ENCODE measurements around the gene MED22.

MED22 gene

DNA sequence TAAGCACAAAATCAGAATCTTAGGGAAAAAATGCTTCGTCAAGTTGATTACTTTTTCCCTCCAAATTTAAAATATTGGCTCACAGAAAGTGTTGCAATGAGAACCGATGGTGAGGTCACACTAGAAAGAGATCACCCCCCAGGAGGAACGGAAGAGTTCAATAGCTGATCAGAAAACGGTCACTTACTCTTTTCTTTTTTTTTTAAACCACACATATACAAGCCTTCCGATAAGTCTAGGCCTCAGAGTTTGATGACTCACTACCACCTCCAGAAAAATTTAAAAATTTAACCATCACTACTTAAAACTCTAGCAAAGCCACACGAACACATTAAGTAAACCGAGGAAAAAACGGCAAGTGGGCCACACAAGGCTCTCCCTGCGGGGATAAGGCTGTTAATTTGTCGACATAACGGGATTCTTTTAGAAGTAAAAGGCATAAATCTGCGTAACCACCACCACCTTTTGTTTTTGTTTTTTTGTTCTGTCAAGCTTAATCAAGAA, 26.7 kb upstream of the MED22 start:
- WGBS, 2 donors (ENCODE audit: extremely low coverage in 2 of 2, insufficient read length in 2 of 2, insufficient replicate concordance in 1 of 2), result no CpG with 5 or more reads among the region's 12 CpGs
- no peak overlapping the region for H3K18ac ChIP-seq (ENCODE audit: low read length)
- DNase-seq (ENCODE audit: low spot score), result no peak
- no peak overlapping the region for H3K9ac ChIP-seq (ENCODE audit: low read depth, low read length, poor library complexity)
- H2AK5ac ChIP-seq (ENCODE audit: low read depth, low read length), result no peak overlapping the region
- H3K4me3 ChIP-seq (ENCODE audit: low read length in 2 of 2), result peak overlapping the region; percentile 90 to 99
- H3K27me3 ChIP-seq (ENCODE audit: control insufficient read depth in 3 of 3, insufficient read depth in 3 of 3, low read depth in 1 of 3, low read length in 3 of 3), result peaks cover 0 to 1% (median 0%) of the 10 kb centered on the region in 3 experiments
- H3K4ac ChIP-seq (ENCODE audit: low read length), result no peak overlapping the region
- H3K9me3 ChIP-seq (replicated peaks in 1 of 2; ENCODE audit: control insufficient read depth in 2 of 2, insufficient read depth in 1 of 2, low read depth in 1 of 2, low read length in 2 of 2), result peaks cover 0 to 10% of the 10 kb centered on the region in 2 donors
- peaks cover 22% of the 10 kb centered on the region for H3K79me1 ChIP-seq (ENCODE audit: low read depth, low read length)
- no peak overlapping the region for H2AFZ ChIP-seq (ENCODE audit: low read length)
- no peak overlapping the region for H3K23ac ChIP-seq (ENCODE audit: low read depth, low read length, poor library complexity)
- H3K14ac ChIP-seq (ENCODE audit: low read length), result no peak overlapping the region
- H3K4me2 ChIP-seq (ENCODE audit: insufficient read depth, low read length, poor library complexity, severe bottlenecking), result peak overlapping the region; percentile 48
- H3K36me3 ChIP-seq (replicated peaks in 1 of 2; ENCODE audit: control insufficient read depth in 2 of 2, insufficient read depth in 2 of 2, low read length in 2 of 2), result peaks cover 15 to 45% of the 10 kb centered on the region in 2 donors
- H2BK5ac ChIP-seq (ENCODE audit: low read length), result no peak overlapping the region
- no peak overlapping the region for H3K27ac ChIP-seq (replicated peaks; ENCODE audit: low read length)
- no peak overlapping the region for H4K8ac ChIP-seq (ENCODE audit: low read depth, low read length)
- H4K91ac ChIP-seq (ENCODE audit: low read depth, low read length, poor library complexity), result no peak overlapping the region
- no peak overlapping the region for H2BK15ac ChIP-seq (ENCODE audit: low read length)
- H3K4me1 ChIP-seq (ENCODE audit: control insufficient read depth in 2 of 2, insufficient read depth in 1 of 2, low read depth in 1 of 2, low read length in 2 of 2), result peaks cover 2 to 7% of the 10 kb centered on the region in 2 donors
- no peak overlapping the region for H2BK120ac ChIP-seq (ENCODE audit: low read depth, low read length)
- no peak overlapping the region for H2BK12ac ChIP-seq (ENCODE audit: low read length)

DNA sequence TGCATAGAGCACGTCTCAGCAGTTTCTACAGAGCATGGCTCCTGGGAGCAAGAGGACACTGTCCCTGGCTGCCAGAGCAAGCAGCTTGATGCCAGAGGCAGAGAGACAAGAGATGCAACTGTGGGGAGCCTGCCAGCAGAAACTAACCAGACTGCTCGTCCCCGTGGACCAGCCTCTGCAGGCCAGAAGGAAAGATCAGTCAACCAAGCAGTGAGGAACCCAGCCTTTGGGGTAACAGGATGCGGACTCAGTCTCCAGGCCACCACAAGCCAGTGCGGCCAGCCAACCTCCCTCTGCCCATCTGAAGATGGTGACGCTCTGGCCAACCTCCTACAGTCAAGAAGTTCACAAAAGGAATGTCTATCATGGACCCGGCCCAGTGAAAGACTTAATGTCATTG, 24.2 kb upstream of the MED22 start:
- WGBS, 2 donors (ENCODE audit: extremely low coverage in 2 of 2, insufficient read length in 2 of 2, insufficient replicate concordance in 1 of 2), result no CpG with 5 or more reads among the region's 7 CpGs
- H3K36me3 ChIP-seq (replicated peaks in 1 of 2; ENCODE audit: control insufficient read depth in 2 of 2, insufficient read depth in 2 of 2, low read length in 2 of 2), result peaks cover 25 to 68% of the 10 kb centered on the region in 2 donors
- no peak overlapping the region for H3K27ac ChIP-seq (replicated peaks; ENCODE audit: low read length)

DNA sequence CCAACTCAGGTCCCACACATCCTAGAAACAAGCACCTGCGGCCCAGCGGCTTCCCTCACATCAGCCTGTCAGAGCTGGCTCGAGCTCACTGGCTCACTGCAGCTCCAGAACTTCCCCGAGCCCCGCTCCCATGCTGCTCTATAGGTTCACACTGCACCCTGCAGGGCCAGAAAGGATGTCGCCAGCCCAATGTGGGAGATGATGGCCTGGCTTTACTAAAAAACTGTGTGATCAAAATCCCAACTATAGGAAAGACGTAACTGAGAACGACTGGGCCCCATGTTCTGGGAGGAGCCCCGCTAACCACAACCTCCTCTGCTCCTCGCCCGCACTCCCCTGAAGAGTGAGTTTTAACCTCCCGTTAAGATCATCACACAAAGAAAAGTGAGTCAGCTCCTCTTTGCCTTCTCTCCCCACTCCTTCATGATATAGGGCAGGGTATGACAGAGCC, 23.4 kb upstream of the MED22 start:
- peaks cover 38% of the 10 kb centered on the region for H3K79me1 ChIP-seq (ENCODE audit: low read depth, low read length)
- no peak for DNase-seq (ENCODE audit: low spot score)
- peaks cover 0 to 1% (median 0%) of the 10 kb centered on the region in 3 experiments for H3K27me3 ChIP-seq (ENCODE audit: control insufficient read depth in 3 of 3, insufficient read depth in 3 of 3, low read depth in 1 of 3, low read length in 3 of 3)
- no peak overlapping the region for H3K4ac ChIP-seq (ENCODE audit: low read length)
- no peak overlapping the region for H2AFZ ChIP-seq (ENCODE audit: low read length)
- H3K23ac ChIP-seq (ENCODE audit: low read depth, low read length, poor library complexity), result peak overlapping the region; percentile 8
- no peak overlapping the region for H2BK120ac ChIP-seq (ENCODE audit: low read depth, low read length)
- H3K9me3 ChIP-seq (replicated peaks in 1 of 2; ENCODE audit: control insufficient read depth in 2 of 2, insufficient read depth in 1 of 2, low read depth in 1 of 2, low read length in 2 of 2), result no peaks in the 10 kb centered on the region
- H2BK12ac ChIP-seq (ENCODE audit: low read length), result no peak overlapping the region
- H3K18ac ChIP-seq (ENCODE audit: low read length), result no peak overlapping the region
- H2BK5ac ChIP-seq (ENCODE audit: low read length), result no peak overlapping the region
- H2BK15ac ChIP-seq (ENCODE audit: low read length), result no peak overlapping the region
- no peak overlapping the region for H2AK5ac ChIP-seq (ENCODE audit: low read depth, low read length)
- no peak overlapping the region for H3K14ac ChIP-seq (ENCODE audit: low read length)
- no peak overlapping the region for H3K9ac ChIP-seq (ENCODE audit: low read depth, low read length, poor library complexity)
- H3K36me3 ChIP-seq (replicated peaks in 1 of 2; ENCODE audit: control insufficient read depth in 2 of 2, insufficient read depth in 2 of 2, low read length in 2 of 2), result peaks cover 33 to 77% of the 10 kb centered on the region in 2 donors
- peaks cover 0 to 5% of the 10 kb centered on the region in 2 donors for H3K4me1 ChIP-seq (ENCODE audit: control insufficient read depth in 2 of 2, insufficient read depth in 1 of 2, low read depth in 1 of 2, low read length in 2 of 2)
- no peak overlapping the region for H3K4me3 ChIP-seq (ENCODE audit: low read length in 2 of 2)
- no peak overlapping the region for H4K91ac ChIP-seq (ENCODE audit: low read depth, low read length, poor library complexity)
- H3K4me2 ChIP-seq (ENCODE audit: insufficient read depth, low read length, poor library complexity, severe bottlenecking), result no peak overlapping the region
- H3K27ac ChIP-seq (replicated peaks; ENCODE audit: low read length), result no peak overlapping the region
- no CpG with 5 or more reads among the region's 12 CpGs for WGBS, 2 donors (ENCODE audit: extremely low coverage in 2 of 2, insufficient read length in 2 of 2, insufficient replicate concordance in 1 of 2)
- no peak overlapping the region for H4K8ac ChIP-seq (ENCODE audit: low read depth, low read length)

More for the DNA sequence above, 24.2 kb upstream of the MED22 start:
- Histone ChIP-seq H3K4ac (ENCODE audit: low read length) (no peak overlapping the region), H3K9me3 (replicated peaks in 1 of 2; ENCODE audit: control insufficient read depth in 2 of 2, insufficient read depth in 1 of 2, low read depth in 1 of 2, low read length in 2 of 2) (no peaks in the 10 kb centered on the region), H2BK120ac (ENCODE audit: low read depth, low read length) (no peak overlapping the region), H3K23ac (ENCODE audit: low read depth, low read length, poor library complexity) (no peak overlapping the region), H4K8ac (ENCODE audit: low read depth, low read length) (no peak overlapping the region), H3K4me3 (ENCODE audit: low read length in 2 of 2) (no peak overlapping the region), H3K9ac (ENCODE audit: low read depth, low read length, poor library complexity) (no peak overlapping the region), H3K27me3 (ENCODE audit: control insufficient read depth in 3 of 3, insufficient read depth in 3 of 3, low read depth in 1 of 3, low read length in 3 of 3) (peaks cover 0 to 1% (median 0%) of the 10 kb centered on the region in 3 experiments), H2BK15ac (ENCODE audit: low read length) (no peak overlapping the region), H3K18ac (ENCODE audit: low read length) (no peak overlapping the region), H3K4me1 (ENCODE audit: control insufficient read depth in 2 of 2, insufficient read depth in 1 of 2, low read depth in 1 of 2, low read length in 2 of 2) (peaks cover 0 to 5% of the 10 kb centered on the region in 2 donors), H2AFZ (ENCODE audit: low read length) (no peak overlapping the region), H2BK5ac (ENCODE audit: low read length) (no peak overlapping the region), H2BK12ac (ENCODE audit: low read length) (no peak overlapping the region), H2AK5ac (ENCODE audit: low read depth, low read length) (no peak overlapping the region), H3K4me2 (ENCODE audit: insufficient read depth, low read length, poor library complexity, severe bottlenecking) (no peak overlapping the region), H4K91ac (ENCODE audit: low read depth, low read length, poor library complexity) (no peak overlapping the region), H3K79me1 (ENCODE audit: low read depth, low read length) (peaks cover 35% of the 10 kb centered on the region), H3K14ac (ENCODE audit: low read length) (no peak overlapping the region)
- DNase-seq (ENCODE audit: low spot score), result no peak

DNA sequence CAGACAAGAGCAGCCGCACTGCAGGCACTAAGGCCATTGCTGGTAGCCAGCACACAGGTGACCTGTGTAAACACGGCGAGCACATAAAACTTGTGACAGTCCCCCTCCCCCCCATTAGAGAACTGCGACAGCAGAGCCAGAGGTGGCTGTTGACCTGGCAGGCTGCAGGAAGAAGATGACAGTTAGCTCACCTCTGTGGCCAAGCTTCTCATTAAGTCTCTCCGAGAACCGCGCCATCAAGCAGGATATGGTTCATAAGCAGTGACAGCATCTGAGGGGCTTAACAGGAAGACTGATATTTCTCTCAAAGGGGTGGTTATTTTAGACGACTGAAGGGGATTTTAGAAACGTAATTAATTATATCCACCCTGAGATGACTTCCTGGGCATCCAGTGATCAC, 22.8 kb upstream of the MED22 start:
- Histone ChIP-seq H3K9ac (ENCODE audit: low read depth, low read length, poor library complexity) (peak overlapping the region; percentile 24), H3K27ac (replicated peaks; ENCODE audit: low read length) (no peak overlapping the region), H2AFZ (ENCODE audit: low read length) (no peak overlapping the region), H3K79me1 (ENCODE audit: low read depth, low read length) (peaks cover 38% of the 10 kb centered on the region), H3K14ac (ENCODE audit: low read length) (no peak overlapping the region), H3K4me1 (ENCODE audit: control insufficient read depth in 2 of 2, insufficient read depth in 1 of 2, low read depth in 1 of 2, low read length in 2 of 2) (peaks cover 0 to 5% of the 10 kb centered on the region in 2 donors), H3K23ac (ENCODE audit: low read depth, low read length, poor library complexity) (no peak overlapping the region), H2BK120ac (ENCODE audit: low read depth, low read length) (no peak overlapping the region), H2BK12ac (ENCODE audit: low read length) (no peak overlapping the region), H4K8ac (ENCODE audit: low read depth, low read length) (no peak overlapping the region), H3K4ac (ENCODE audit: low read length) (no peak overlapping the region), H2BK5ac (ENCODE audit: low read length) (no peak overlapping the region), H3K4me3 (ENCODE audit: low read length in 2 of 2) (no peak overlapping the region), H3K27me3 (ENCODE audit: control insufficient read depth in 3 of 3, insufficient read depth in 3 of 3, low read depth in 1 of 3, low read length in 3 of 3) (peaks cover 0 to 1% (median 0%) of the 10 kb centered on the region in 3 experiments), H2BK15ac (ENCODE audit: low read length) (no peak overlapping the region), H2AK5ac (ENCODE audit: low read depth, low read length) (no peak overlapping the region), H4K91ac (ENCODE audit: low read depth, low read length, poor library complexity) (no peak overlapping the region), H3K18ac (ENCODE audit: low read length) (no peak overlapping the region), H3K4me2 (ENCODE audit: insufficient read depth, low read length, poor library complexity, severe bottlenecking) (no peak overlapping the region), H3K36me3 (replicated peaks in 1 of 2; ENCODE audit: control insufficient read depth in 2 of 2, insufficient read depth in 2 of 2, low read length in 2 of 2) (peaks cover 38 to 83% of the 10 kb centered on the region in 2 donors), H3K9me3 (replicated peaks in 1 of 2; ENCODE audit: control insufficient read depth in 2 of 2, insufficient read depth in 1 of 2, low read depth in 1 of 2, low read length in 2 of 2) (no peaks in the 10 kb centered on the region)
- DNase-seq (ENCODE audit: low spot score), result no peak
- WGBS, 2 donors (ENCODE audit: extremely low coverage in 2 of 2, insufficient read length in 2 of 2, insufficient replicate concordance in 1 of 2), result no CpG with 5 or more reads among the region's 9 CpGs
